GM12874 (cell line): ENCODE data around the gene ANAPC1.

Experiments used
- CTCF ChIP-seq: IDR thresholded peaks from 2 replicates; pipeline ENCODE4 v1.5.1; 2011; ENCODE audit warnings: low read depth, mild to moderate bottlenecking, control low read depth, low read length, moderate library complexity; ENCODE audit not compliant: insufficient read depth

The ANAPC1 gene

GRCh38 chr2:111747410-111748115, 136.4 kb downstream of the ANAPC1 start:
- TF ChIP-seq CTCF, result peak; percentile 36; the same call in 1 of the 2 replicates

- TF ChIP-seq CTCF, result peak; percentile 13; the same call in 1 of the 2 replicates
These were observed 147.9 kb downstream of the ANAPC1 start for GRCh38 chr2:111735838-111736721.

GRCh38 chr2:111725742-111726141, 158.3 kb downstream of the ANAPC1 start:
- TF ChIP-seq CTCF, result 0 out of 2 replicates have a peak, but pooled peaks have one; percentile 9
